HG03159 (cell line): ENCODE data around the gene C6orf132.

ENCODE experiments used
- ATAC-seq: cut with Tn5 transposase; IDR thresholded peaks from one replicate; pipeline ENCODE4 v1.9.1; 2021; ENCODE audit warnings: mild to moderate bottlenecking, moderate library complexity; ENCODE audit not compliant: unreplicated experiment

The C6orf132 gene

DNA sequence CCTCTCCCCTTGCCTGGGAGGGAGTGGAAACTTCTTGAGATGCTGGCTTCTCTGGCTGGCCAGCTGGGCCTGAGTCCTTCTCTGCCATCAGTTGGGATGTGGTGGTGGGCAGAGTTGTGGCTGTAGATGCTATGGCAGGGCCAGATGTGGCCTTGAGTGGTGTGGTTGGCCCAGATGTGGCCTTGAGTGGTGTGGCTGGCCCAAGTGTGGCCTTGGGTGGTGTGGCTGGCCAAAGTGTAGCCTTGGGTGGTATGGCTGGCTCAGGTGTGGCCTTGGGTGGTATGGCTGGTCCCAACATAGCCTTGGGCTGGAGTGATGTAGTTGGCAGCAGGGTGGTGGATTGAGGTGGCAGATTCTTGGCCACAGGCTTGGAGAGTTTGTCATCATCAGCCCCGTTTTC is 36.7 kb downstream of the C6orf132 start:
- no peak for ATAC-seq

DNA sequence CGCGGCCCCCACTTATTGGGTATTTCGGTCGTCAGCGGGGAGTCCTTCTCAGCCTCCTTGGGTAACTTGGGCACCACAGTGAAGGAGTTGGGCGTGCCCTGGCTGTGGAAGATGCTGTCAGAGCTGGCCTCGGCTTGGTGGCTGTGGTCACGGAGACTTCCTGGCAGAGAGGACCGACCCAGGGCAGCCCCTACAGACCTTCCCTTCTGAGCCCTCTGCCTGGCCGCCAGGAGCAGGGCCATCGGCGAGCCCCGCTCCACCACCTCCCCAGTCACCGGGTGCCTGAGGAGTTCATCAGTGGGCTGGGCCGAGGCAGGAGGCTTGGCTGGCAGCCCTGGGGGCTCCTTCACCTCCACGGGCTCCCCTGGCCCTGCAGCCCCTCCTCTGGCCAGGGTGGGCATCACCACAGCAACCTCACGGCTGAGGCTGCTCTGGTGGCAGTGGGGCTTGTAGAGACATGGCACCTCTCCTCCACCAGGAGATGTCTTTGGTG is 37.2 kb downstream of the C6orf132 start:
- ATAC-seq = no peak

DNA sequence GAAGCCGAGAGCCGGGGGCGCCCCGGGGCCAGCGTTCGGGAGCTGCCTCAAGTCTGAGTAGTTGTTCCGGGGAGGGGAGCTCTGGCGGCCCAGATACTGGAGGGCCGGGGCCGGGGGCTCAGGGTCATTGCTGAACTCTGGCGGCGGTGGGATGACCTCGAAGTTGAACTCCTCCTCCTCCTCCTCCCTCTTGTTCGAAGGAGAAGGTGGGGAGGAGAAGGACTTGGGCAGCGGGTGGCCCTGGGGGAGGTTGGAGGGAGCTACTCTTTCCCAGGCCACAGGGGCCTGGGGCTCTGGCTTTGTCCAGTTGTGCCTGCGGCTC is 37.7 kb downstream of the C6orf132 start:
- no peak for ATAC-seq

DNA sequence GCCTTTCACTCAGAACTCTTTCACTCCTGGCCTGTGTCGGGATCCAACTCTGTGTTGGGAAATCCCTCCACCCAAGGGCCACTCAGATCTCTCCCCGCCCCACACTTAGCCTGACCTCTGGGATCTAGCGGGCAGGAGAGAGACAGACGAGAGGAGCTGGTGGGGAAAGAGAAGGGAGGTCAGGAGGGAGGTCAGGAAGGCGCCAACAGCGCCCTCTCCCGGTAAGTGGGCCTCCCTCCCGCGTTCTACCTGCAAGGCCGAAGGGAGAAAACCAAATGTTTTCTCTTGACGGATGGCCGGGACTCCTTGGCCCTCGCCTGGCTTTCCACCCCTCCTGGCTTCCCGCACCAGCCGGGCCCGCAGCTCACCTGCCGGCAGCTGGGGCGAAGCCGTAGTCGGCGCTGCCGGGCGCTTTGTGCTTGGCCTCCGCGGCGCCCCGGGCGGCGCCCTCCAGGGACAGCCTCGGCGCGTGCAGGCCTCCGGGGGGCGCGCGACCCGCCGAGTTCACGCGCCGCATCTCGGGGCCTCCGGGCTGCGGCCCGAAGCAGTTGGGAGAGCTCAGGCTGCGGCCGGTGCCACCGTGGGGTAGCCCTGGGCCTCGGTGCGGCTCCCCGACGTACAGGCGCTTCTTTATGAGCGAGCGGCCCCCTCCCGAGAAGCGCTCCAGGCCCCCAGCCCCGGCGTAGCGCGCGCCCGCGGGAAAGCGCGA is 38.2 kb downstream of the C6orf132 start:
- peak; percentile 70 for ATAC-seq

DNA sequence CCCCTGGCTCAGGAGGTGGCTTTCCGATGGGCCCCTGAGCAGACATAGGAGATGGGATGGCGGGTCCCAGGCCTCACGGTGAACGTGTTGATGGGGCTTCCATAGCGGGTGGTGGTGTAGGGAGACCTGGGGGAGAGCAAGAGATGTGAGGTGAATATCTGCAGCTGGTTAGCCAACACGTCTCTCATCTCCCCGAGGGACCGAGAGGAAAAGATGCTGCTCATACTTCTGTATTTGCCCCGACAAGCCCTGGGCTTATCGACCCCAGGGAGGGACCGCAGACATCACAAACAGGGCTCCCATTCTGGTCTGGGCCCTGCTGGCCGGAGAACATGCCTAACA is 38.7 kb downstream of the C6orf132 start:
- no peak for ATAC-seq

DNA sequence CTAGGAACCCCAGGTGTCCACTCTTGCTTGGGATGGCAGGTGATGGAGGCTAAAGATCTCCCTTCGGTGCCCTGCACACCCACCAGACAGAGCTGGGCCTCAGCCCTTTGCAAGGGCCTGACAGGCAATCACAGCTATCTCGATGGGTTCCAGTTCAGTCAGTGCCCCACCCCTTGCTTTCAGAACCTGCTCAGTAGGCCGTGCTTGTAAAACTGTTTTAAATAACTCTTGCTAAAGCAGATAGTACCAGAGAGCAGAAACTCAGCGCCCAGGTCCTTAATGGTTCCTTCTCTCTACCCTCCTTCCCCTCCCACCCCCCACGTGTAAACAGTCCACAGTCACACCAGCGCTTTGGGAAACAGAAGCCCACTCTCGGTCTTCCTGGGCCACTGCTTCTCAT is 39.2 kb downstream of the C6orf132 start:
- no peak for ATAC-seq

DNA sequence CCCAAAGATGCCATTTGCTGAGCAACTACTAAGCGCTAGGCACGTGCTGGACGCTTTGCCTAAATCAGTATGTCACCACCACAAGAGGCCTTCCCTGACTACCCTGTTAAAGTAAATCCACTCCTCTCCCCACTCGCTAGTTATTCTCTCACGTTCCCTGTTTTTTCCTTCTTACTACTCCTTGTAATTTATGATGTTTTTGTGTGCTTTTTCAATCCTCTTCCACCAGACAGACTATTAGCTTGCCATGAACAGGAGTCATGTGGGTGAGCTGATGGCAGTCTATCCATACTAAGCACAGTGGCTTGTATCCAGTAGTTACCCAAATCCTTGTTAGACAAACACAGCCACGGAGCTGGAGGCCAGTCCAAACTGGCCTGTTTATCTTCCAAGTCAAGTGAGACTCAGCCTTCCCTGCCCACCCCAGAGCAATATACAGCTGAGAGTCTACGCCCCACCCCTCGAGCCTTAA is 41.2 kb downstream of the C6orf132 start:
- no peak for ATAC-seq

DNA sequence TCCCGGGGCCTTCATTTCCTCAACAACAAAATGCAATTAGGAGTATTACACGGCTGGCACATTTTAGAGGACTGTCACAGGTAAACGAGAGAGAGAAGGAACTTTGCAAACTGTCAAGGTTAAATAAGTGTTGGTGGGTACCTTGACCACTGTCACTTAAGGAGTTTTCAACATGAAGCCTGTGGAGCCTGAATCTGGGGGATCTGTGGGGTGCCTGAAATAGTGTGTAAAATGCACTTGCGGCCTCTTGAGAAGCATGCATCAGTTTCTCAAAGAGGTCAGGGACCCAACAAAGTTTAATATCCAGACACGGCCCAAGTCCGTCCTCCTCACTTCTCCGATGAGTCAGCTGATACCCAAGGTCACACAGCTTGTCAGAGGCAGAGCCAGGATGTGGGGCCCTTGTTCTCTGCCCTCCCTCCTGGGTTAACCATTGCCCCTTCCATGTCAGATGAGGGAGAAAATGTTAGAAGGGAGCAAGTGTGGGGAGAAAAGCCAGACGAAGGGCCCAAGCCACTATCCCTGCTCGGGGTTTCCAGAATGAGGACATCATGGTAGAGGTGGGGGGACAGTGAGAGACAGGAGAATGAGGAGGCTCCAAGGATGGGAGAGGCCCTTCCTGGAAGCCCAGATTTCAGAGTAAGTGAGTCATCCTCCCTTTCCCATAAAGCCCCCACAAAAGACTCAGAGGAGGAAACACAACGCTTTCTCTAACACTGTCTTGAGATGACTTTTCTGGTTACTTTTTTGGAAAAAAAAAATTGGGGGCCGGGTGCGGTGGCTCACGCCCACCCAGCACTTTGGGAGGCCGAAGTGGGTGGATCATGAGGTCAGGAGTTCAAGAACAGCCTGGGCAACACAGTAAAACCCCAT is 42.2 kb downstream of the C6orf132 start:
- no peak for ATAC-seq

DNA sequence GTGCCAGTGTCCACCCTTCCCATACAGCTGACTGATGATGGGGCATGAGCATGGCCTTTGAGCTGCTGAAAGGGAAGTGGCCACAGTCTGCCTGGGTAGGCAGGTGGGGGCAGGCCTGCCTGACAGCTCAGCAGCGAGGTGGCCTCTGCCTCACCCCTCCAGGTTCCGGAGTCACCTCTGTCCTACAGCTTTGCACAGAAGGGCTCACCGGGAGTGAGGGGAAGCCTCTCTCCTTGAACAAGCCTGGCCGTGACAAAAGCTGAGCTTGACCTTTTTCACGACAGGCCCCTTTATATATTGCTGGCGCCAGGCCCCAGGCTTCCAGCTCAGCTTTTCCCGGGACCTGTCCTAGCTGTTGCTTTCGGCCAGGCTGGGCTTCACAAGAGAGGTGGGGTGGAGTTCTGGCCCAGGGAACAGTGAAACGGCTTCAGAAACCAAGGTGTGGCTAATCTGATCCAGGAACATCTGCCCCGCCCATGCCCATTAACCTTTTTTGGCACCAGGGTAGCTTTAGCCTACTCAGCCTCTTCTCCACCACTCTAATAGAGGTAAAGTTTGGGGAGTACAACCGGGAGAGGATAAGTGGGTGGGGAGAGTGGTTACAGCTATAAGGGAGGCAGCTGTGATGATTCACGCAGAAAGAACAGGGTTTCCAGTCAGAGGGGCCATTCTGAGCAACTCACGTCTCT is 42.9 kb downstream of the C6orf132 start:
- ATAC-seq = no peak

DNA sequence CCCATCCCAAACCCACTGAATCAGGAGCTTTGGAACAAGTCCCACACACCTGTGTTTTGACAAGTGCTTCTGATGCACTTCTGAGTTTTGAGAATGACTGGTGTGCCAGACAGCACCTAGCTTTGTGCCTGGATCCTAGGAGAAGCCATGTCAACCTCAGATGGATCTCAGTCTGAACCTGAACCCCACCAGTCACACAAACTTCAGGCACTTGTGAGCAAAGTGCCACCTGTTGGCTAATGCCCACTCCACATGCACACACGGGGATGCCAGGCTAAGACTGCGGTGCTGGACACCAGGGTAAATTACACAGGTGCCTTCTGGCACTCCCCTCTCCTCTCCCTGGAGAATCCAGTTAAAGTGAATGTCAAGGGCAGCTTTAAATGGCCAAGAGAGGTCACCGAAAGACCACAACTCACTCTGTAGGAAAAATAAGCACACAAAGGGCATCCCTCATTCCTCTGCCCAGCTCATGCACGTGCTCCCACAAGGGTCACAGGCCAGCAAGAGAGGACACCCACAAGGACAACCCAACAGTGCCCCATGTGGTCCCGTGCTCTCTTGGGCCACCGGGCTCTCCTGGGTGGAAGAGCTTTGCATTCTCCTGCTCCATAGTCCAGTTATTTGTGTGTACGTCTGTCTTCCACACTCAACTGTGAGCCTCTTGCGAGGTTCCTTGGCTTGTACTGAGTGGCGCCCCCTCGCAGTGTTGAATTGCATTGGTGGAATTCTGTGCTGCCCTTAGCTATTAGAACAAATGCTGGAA is 46.5 kb downstream of the C6orf132 start:
- no peak for ATAC-seq

DNA sequence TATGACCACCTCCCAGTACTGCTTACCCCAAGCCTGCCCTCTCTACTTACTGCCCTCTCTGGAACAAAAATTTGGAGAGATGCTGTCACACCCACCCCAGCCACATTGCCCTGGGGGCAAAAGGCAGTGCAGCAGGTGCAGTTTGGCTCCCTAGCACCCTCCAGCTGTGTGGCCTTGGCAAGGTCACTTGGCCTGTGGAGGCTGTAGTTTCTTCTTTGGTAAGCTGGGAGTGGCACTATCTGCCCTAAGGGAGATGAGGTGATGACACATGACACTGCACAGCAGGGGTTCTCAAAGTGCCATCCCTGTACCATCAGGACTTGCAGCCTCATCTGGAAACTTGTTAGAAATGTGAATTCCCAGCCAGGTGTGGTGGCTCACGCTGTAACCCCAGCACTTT is 47.3 kb downstream of the C6orf132 start:
- no peak for ATAC-seq

DNA sequence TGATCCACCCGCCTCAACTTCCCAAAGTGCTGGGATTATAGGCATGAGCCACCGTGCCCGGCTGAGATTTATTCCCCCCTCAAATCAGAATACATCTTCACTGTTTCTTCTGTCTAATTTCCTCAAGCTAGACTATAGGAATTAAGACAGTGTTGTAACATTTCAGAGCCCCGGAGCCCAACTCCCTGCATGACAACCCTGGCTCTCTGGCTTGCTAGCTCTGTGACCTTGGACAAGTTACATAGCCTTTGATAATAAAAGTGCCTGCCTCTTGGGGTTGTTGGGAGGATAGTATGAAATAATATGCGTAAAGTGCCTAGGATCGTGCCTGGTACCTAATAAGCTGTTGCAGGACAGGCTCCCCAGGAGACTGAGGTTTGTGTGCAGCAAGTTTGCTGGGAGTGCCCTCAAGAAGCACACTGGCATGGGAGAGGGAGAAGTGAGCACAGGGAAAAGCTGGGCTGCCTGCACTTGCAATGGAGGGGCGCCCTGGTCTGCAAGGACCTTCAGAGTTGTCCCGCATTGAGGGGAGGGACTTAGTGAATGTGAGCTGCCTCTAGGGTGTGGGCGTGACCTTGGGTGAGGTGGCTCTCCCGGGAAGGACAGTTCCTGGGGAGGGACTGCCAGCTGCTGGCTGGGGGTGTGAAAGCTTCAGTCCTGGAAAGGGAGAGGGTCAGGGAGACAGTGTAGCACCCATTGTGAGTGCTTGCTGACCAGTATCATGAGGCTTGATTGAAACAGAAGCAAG is 48.7 kb downstream of the C6orf132 start:
- no peak for ATAC-seq

DNA sequence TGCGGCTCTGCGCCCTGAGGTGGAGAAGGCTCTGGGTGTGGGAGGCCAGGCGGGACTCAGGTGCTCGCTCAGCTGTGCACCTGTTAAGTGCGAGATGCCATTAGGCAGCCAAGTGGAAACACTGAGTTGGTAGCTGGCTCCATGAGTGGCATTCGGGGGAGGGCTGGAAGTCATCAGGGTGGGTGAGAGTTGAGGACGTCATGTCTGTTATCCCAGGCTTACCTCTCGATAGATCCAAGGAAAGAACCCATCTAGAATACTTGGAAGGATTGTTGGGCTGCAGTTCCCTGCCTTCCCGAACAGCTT is 50.7 kb downstream of the C6orf132 start:
- ATAC-seq = no peak

DNA sequence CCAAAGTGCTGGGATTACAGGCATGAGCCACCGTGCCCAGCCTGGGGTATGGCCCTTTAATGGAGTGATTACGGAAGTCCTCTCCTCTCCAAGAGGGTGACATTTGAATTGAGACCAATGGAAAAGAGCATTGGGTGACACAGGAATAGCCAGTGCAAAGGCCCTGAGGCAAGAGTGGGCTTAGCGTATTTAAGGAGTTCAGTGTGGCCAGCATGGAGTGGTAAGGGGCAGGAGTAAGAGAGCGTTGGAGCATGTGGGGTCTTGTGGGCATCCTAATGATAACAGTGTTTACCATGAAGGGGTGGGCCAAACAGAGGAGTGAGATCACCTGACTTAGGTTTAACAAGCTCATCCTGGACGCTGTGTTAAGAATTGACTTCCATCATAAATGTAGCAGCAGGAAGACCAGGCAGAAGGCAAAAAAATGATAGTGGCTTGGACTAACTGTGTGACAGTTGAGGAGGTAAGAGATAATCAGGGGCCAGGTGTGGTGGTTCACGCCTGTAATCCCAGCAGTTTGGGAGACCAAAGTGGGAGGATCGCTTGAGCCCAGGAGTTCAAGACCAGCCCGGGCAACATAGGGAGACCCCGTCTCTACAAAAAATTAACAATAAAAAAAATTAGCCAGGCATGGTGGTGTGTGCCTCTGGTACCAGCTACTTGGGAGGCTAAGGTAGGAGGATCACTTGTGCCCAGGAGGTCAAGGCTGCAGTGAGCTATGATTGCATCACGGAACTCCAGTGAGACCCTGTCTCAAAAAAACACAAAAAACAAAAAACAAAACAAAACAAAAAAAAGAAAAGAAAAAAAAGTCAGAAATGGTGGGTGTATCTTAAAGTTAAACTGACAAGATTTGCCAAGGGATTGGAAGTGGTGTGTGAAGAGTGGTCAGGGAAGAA is 51.4 kb downstream of the C6orf132 start:
- ATAC-seq = no peak

DNA sequence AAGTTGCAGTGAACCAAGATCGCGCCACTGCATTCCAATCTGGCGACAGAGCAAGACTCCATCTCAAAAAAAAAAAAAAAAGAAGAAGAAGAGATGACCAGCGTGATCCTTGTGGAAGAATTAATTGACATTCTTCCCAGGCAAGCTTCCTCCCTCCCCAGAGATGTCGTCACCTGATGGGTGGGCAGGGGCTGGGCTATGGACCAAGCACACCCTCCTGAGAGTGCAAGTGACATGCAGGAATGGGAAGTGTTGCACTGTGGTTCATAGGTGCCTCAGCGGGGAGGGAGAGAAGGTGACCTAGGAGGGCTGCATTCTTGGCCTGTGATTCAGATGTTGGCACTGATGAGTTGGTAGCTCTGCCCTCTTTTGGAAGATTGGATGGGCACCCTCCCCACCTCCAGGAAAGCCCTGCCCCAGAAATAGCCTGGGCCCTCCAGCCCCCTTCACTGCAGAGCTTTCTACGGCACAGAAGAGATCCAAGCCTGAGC is 54.3 kb downstream of the C6orf132 start:
- ATAC-seq = no peak

DNA sequence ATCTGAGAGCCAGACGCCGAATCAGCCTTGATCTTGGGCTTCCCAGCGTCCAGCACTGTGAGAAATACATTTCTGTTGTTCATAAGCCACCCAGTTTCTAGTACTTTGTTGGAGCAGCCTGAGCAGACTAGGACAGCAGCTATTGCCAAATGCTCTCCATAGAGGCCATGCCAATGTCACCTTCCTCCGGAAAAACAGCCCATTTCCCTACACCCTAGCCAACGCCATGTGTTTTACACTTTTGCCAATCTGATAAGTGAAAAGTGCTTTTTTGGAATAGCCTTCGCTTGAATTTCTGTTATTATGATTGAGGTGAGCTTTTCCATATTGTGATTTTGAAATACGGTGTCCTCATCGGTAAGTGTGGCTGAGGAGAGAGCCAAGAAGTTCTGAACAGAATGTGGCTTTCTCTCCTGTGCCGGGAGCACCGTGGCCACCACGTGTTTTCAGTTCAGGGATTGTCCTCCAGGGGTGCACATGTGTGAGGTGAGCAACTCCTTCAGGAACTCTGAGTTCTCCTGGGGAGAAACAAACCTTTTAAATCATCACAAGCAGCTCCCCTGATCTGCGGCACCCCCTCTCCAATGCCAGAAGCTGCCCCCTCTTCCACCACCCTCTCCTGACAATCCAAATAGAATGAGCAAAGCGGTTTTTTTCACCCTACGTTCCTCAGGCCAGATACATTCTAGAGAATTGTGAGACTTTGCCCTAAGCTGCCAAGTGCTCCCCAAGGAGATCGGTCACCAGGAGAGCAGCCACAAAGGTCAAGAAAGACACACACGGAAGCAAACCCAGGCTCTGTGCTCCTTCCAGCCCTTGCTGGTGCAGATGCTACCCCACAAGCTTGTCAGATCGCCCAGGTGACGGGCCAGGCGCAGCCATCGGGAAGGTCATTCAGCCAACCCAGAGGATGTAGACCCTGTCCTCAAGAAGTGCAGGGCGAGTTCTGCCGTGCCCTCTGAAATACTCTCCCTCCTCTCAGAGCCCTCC is 56.1 kb downstream of the C6orf132 start:
- no peak for ATAC-seq

DNA sequence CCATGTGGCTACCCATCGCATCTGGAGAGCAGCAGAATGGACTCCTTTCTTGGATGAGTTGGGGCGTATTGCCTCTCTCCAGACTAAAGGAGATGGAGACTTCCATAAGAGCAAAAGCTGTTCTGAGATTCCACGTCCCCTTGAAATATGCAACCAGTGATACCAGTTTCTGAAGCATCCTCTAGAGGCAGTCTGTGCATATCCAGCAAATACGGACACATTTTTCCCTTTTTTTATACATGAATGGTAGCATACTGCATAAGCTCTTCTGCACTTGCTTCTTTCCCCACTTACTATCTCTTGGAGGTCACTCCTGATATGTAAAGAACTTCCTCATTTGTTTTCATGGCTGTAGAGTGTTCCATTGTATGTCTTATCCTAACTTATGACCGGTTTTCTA is 57.5 kb downstream of the C6orf132 start:
- ATAC-seq = no peak

DNA sequence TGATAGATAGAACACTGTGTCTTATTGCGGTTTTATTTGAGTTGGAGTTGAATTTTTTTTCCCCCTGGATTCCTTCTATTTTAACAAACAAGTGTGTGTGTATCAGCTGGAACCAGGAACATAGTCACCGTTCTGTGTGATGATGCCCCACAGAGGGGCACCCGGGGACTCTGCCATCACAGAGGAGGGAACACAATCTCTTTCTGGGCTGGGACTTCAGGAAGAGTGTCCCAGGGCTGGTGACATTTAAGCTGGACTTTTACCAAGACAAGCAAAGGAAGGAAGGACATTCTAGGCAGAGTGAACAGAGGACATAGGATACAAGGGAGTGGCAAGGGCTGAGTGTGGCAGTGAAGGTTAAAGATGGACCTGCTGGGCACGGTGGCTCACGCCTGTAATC is 58.9 kb downstream of the C6orf132 start:
- no peak for ATAC-seq
